ENCODE measurements around the gene LYZL2. TPM values are rescaled to one million over a fixed set of nuclear protein-coding genes. Genes with fewer than 3 reads are reported as not detected.
"Not testable (repeated sequence)": the region's sequence is repeated elsewhere in the genome, so short reads cannot be mapped to it uniquely, and the experiment has no call there.

LYZL2 gene
- polyA plus RNA-seq, 2 donors = not detected

DNA sequence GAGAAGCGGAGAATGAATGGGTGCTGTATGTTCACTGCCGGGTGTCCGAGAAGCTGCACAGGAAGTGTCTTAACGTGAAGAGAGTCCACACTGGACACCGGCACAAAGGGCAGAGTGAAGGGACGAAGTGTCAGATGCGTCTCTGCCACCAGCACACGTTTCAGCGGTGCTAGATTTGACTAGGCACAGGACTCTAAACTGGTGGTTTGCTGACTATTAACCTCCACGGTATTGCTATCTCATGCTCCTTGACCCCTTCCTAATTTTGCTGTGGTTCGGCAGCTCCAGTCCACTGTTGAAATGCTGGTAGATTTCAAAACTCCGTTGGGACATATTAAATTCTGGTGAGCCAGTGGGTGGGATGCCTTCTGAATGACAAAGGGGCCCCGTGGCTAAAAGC, 13.3 kb upstream of the LYZL2 start:
- H3K4me3 ChIP-seq (ENCODE audit: low read depth in 1 of 2, low read length in 2 of 2); H3K36me3 ChIP-seq (ENCODE audit: control insufficient read depth in 2 of 2, insufficient read depth in 2 of 2, low read length in 1 of 2); H3K27me3 ChIP-seq (ENCODE audit: control insufficient read depth in 1 of 2, insufficient read depth in 2 of 2, low read length in 2 of 2); H3K4me1 ChIP-seq (ENCODE audit: control insufficient read depth in 2 of 2, insufficient read depth in 2 of 2, low read length in 1 of 2); H3K27ac ChIP-seq (ENCODE audit: low read depth in 2 of 2, low read length in 1 of 2); H3K9me3 ChIP-seq (ENCODE audit: control insufficient read depth in 2 of 2, insufficient read depth in 1 of 2, low read depth in 1 of 2, low read length in 1 of 2): not testable (repeated sequence)
- 72 to 79% methylated on average over 7 to 10 of the region's 13 CpGs for WGBS, 2 donors

- Histone ChIP-seq H3K4me1 (ENCODE audit: control insufficient read depth in 2 of 2, insufficient read depth in 2 of 2, low read length in 1 of 2) (no peaks in the 10 kb centered on the region), H3K27ac (ENCODE audit: low read depth in 2 of 2, low read length in 1 of 2) (no peak overlapping the region), H3K27me3 (ENCODE audit: control insufficient read depth in 1 of 2, insufficient read depth in 2 of 2, low read length in 2 of 2) (no peaks in the 10 kb centered on the region), H3K4me3 (ENCODE audit: low read depth in 1 of 2, low read length in 2 of 2) (no peak overlapping the region), H3K36me3 (ENCODE audit: control insufficient read depth in 2 of 2, insufficient read depth in 2 of 2, low read length in 1 of 2) (no peaks in the 10 kb centered on the region), H3K9me3 (ENCODE audit: control insufficient read depth in 2 of 2, insufficient read depth in 1 of 2, low read depth in 1 of 2, low read length in 1 of 2) (no peaks in the 10 kb centered on the region)
- 43 to 46% methylated on average over 6 of the region's 6 CpGs for WGBS, 2 donors
Measured at GRCh38 chr10:30639946-30640786, 10.6 kb upstream of the LYZL2 start.

GRCh38 chr10:30637881-30638467, 8.4 kb upstream of the LYZL2 start:
- WGBS, 2 donors = 66 to 69% methylated on average over 4 of the region's 4 CpGs
- H3K27me3 ChIP-seq (ENCODE audit: control insufficient read depth in 1 of 2, insufficient read depth in 2 of 2, low read length in 2 of 2) = no peaks in the 10 kb centered on the region
- no peak overlapping the region for H3K4me3 ChIP-seq (ENCODE audit: low read depth in 1 of 2, low read length in 2 of 2)
- H3K4me1 ChIP-seq (ENCODE audit: control insufficient read depth in 2 of 2, insufficient read depth in 2 of 2, low read length in 1 of 2) = no peaks in the 10 kb centered on the region
- no peak overlapping the region for H3K27ac ChIP-seq (ENCODE audit: low read depth in 2 of 2, low read length in 1 of 2)
- H3K9me3 ChIP-seq (ENCODE audit: control insufficient read depth in 2 of 2, insufficient read depth in 1 of 2, low read depth in 1 of 2, low read length in 1 of 2) = no peaks in the 10 kb centered on the region
- H3K36me3 ChIP-seq (ENCODE audit: control insufficient read depth in 2 of 2, insufficient read depth in 2 of 2, low read length in 1 of 2) = no peaks in the 10 kb centered on the region

DNA sequence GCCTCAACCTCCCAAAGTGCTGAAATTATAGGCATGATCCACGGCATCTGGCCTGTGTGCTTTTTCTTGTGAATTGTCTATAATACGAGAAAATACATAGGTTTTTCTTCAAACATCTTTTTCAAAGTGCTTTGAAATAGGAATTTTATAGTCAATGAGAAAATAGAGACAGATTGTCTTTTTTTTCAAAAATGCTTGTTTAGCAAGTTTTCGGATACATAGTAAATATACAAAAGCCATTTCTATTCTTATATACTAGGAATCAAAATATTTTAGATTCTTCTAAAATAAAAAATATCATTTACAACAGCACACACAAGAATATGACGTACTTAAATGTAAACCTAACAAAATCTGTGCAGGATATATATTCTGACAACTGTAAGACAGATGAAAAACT, 1.6 kb upstream of the LYZL2 start:
- WGBS, 2 donors = 80 to 82% methylated on average over 4 of the region's 4 CpGs

GRCh38 chr10:30630571-30630970, 1.0 kb upstream of the LYZL2 start:
- Histone ChIP-seq H3K4me1 (ENCODE audit: control insufficient read depth in 2 of 2, insufficient read depth in 2 of 2, low read length in 1 of 2) (no peaks in the 10 kb centered on the region), H3K27ac (ENCODE audit: low read depth in 2 of 2, low read length in 1 of 2) (no peak overlapping the region), H3K4me3 (ENCODE audit: low read depth in 1 of 2, low read length in 2 of 2) (no peak overlapping the region), H3K27me3 (ENCODE audit: control insufficient read depth in 1 of 2, insufficient read depth in 2 of 2, low read length in 2 of 2) (no peaks in the 10 kb centered on the region), H3K36me3 (ENCODE audit: control insufficient read depth in 2 of 2, insufficient read depth in 2 of 2, low read length in 1 of 2) (no peaks in the 10 kb centered on the region), H3K9me3 (ENCODE audit: control insufficient read depth in 2 of 2, insufficient read depth in 1 of 2, low read depth in 1 of 2, low read length in 1 of 2) (peaks cover 0 to 3% of the 10 kb centered on the region in 2 donors)
- WGBS, 2 donors = 78% methylated on average over 2 of the region's 2 CpGs

More for the DNA sequence above, 1.6 kb upstream of the LYZL2 start:
- peaks cover 0 to under 1% of the 10 kb centered on the region in 2 donors for H3K9me3 ChIP-seq (ENCODE audit: control insufficient read depth in 2 of 2, insufficient read depth in 1 of 2, low read depth in 1 of 2, low read length in 1 of 2)
- no peak overlapping the region for H3K4me3 ChIP-seq (ENCODE audit: low read depth in 1 of 2, low read length in 2 of 2)
- H3K36me3 ChIP-seq (ENCODE audit: control insufficient read depth in 2 of 2, insufficient read depth in 2 of 2, low read length in 1 of 2) = no peaks in the 10 kb centered on the region
- no peaks in the 10 kb centered on the region for H3K4me1 ChIP-seq (ENCODE audit: control insufficient read depth in 2 of 2, insufficient read depth in 2 of 2, low read length in 1 of 2)
- no peak overlapping the region for H3K27ac ChIP-seq (ENCODE audit: low read depth in 2 of 2, low read length in 1 of 2)
- H3K27me3 ChIP-seq (ENCODE audit: control insufficient read depth in 1 of 2, insufficient read depth in 2 of 2, low read length in 2 of 2) = no peaks in the 10 kb centered on the region

- not testable (repeated sequence) for H3K27me3 ChIP-seq (ENCODE audit: control insufficient read depth in 1 of 2, insufficient read depth in 2 of 2, low read length in 2 of 2); H3K4me1 ChIP-seq (ENCODE audit: control insufficient read depth in 2 of 2, insufficient read depth in 2 of 2, low read length in 1 of 2); H3K9me3 ChIP-seq (ENCODE audit: control insufficient read depth in 2 of 2, insufficient read depth in 1 of 2, low read depth in 1 of 2, low read length in 1 of 2); H3K4me3 ChIP-seq (ENCODE audit: low read depth in 1 of 2, low read length in 2 of 2); H3K27ac ChIP-seq (ENCODE audit: low read depth in 2 of 2, low read length in 1 of 2); H3K36me3 ChIP-seq (ENCODE audit: control insufficient read depth in 2 of 2, insufficient read depth in 2 of 2, low read length in 1 of 2)
- WGBS, 2 donors = 91 to 95% methylated on average over 7 of the region's 7 CpGs
Measured at GRCh38 chr10:30628576-30628975, 977 bp downstream of the LYZL2 start.

GRCh38 chr10:30626837-30627236, 2.7 kb downstream of the LYZL2 start:
- H3K27ac ChIP-seq (ENCODE audit: low read depth in 2 of 2, low read length in 1 of 2); H3K4me1 ChIP-seq (ENCODE audit: control insufficient read depth in 2 of 2, insufficient read depth in 2 of 2, low read length in 1 of 2); H3K36me3 ChIP-seq (ENCODE audit: control insufficient read depth in 2 of 2, insufficient read depth in 2 of 2, low read length in 1 of 2); H3K27me3 ChIP-seq (ENCODE audit: control insufficient read depth in 1 of 2, insufficient read depth in 2 of 2, low read length in 2 of 2); H3K4me3 ChIP-seq (ENCODE audit: low read depth in 1 of 2, low read length in 2 of 2); H3K9me3 ChIP-seq (ENCODE audit: control insufficient read depth in 2 of 2, insufficient read depth in 1 of 2, low read depth in 1 of 2, low read length in 1 of 2): not testable (repeated sequence)
- 77 to 83% methylated on average over 9 of the region's 11 CpGs for WGBS, 2 donors

- H3K4me1 ChIP-seq (ENCODE audit: control insufficient read depth in 2 of 2, insufficient read depth in 2 of 2, low read length in 1 of 2); H3K27me3 ChIP-seq (ENCODE audit: control insufficient read depth in 1 of 2, insufficient read depth in 2 of 2, low read length in 2 of 2); H3K9me3 ChIP-seq (ENCODE audit: control insufficient read depth in 2 of 2, insufficient read depth in 1 of 2, low read depth in 1 of 2, low read length in 1 of 2); H3K4me3 ChIP-seq (ENCODE audit: low read depth in 1 of 2, low read length in 2 of 2); H3K36me3 ChIP-seq (ENCODE audit: control insufficient read depth in 2 of 2, insufficient read depth in 2 of 2, low read length in 1 of 2); H3K27ac ChIP-seq (ENCODE audit: low read depth in 2 of 2, low read length in 1 of 2): not testable (repeated sequence)
- WGBS, 2 donors = 83 to 89% methylated on average over 7 of the region's 7 CpGs
Measured at GRCh38 chr10:30626196-30626595, 3.4 kb downstream of the LYZL2 start.

- peaks cover 0 to 3% of the 10 kb centered on the region in 2 donors for H3K9me3 ChIP-seq (ENCODE audit: control insufficient read depth in 2 of 2, insufficient read depth in 1 of 2, low read depth in 1 of 2, low read length in 1 of 2)
- no peaks in the 10 kb centered on the region for H3K27me3 ChIP-seq (ENCODE audit: control insufficient read depth in 1 of 2, insufficient read depth in 2 of 2, low read length in 2 of 2)
- no peaks in the 10 kb centered on the region for H3K4me1 ChIP-seq (ENCODE audit: control insufficient read depth in 2 of 2, insufficient read depth in 2 of 2, low read length in 1 of 2)
- no peaks in the 10 kb centered on the region for H3K36me3 ChIP-seq (ENCODE audit: control insufficient read depth in 2 of 2, insufficient read depth in 2 of 2, low read length in 1 of 2)
- no peak overlapping the region for H3K27ac ChIP-seq (ENCODE audit: low read depth in 2 of 2, low read length in 1 of 2)
- 89 to 94% methylated on average over 3 of the region's 3 CpGs for WGBS, 2 donors
- no peak overlapping the region for H3K4me3 ChIP-seq (ENCODE audit: low read depth in 1 of 2, low read length in 2 of 2)
Measured at GRCh38 chr10:30625080-30625479, 4.5 kb downstream of the LYZL2 start.

DNA sequence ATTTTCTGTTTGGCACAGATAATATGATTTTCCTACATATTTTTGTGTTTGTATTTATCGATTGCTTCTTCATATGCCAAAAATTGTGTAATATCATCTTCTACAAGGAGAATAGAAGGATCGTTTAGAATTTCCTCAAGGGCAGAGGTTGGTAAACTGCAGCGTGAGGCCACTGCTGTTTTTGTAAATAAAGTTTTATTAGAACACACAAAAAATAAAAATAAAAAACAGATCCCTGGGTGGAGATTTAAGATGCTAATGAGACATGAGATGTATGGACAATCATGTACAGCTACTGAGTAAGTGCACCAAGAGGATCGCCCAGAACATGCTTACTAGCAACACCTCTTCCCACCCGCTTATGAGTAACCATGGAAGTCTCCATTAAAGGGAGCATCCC, 9.6 kb downstream of the LYZL2 start:
- no peaks in the 10 kb centered on the region for H3K4me1 ChIP-seq (ENCODE audit: control insufficient read depth in 2 of 2, insufficient read depth in 2 of 2, low read length in 1 of 2)
- no peaks in the 10 kb centered on the region for H3K9me3 ChIP-seq (ENCODE audit: control insufficient read depth in 2 of 2, insufficient read depth in 1 of 2, low read depth in 1 of 2, low read length in 1 of 2)
- WGBS, 2 donors = 90 to 92% methylated on average over 5 of the region's 5 CpGs
- no peak overlapping the region for H3K4me3 ChIP-seq (ENCODE audit: low read depth in 1 of 2, low read length in 2 of 2)
- no peaks in the 10 kb centered on the region for H3K36me3 ChIP-seq (ENCODE audit: control insufficient read depth in 2 of 2, insufficient read depth in 2 of 2, low read length in 1 of 2)
- H3K27ac ChIP-seq (ENCODE audit: low read depth in 2 of 2, low read length in 1 of 2) = no peak overlapping the region
- no peaks in the 10 kb centered on the region for H3K27me3 ChIP-seq (ENCODE audit: control insufficient read depth in 1 of 2, insufficient read depth in 2 of 2, low read length in 2 of 2)

Measured in esophagus (tissue), 2 donors.